Suprapubic skin (tissue), 4 donors: Measurements from ENCODE around the gene UGGT1.

ENCODE experiments used
- EP300 ChIP-seq: sonication (generic); formaldehyde crosslinking; IDR thresholded peaks from one replicate; pipeline ENCODE4 v1.6.1; 2017; ENCODE audit warnings: antibody characterized with exemption
- POLR2A ChIP-seq, 2 donors: fragments of 450-650 bp; IDR thresholded peaks; one replicate each; pipeline ENCODE4 v1.6.1; 2017; ENCODE audit warnings: antibody characterized with exemption in 2 of 2, mild to moderate bottlenecking in 2 of 2, moderate library complexity in 2 of 2
- POLR2AphosphoS5 ChIP-seq, 3 donors: sonication (generic); formaldehyde crosslinking; IDR thresholded peaks; one replicate each; pipeline ENCODE4 v1.6.1; 2017; ENCODE audit warnings: antibody characterized with exemption in 3 of 3
- TF ChIP-seq, protein P1 (sequence below), 2 donors: fragments of 200-600 bp in 1 of 2; fragments of 450-650 bp in 1 of 2; sonication (generic) in 1 of 2; IDR thresholded peaks; one replicate each; pipeline ENCODE4 v1.5.1; 2016 to 2019; ENCODE audit warnings: antibody characterized with exemption in 2 of 2, mild to moderate bottlenecking in 1 of 2, moderate library complexity in 1 of 2

DNA sequence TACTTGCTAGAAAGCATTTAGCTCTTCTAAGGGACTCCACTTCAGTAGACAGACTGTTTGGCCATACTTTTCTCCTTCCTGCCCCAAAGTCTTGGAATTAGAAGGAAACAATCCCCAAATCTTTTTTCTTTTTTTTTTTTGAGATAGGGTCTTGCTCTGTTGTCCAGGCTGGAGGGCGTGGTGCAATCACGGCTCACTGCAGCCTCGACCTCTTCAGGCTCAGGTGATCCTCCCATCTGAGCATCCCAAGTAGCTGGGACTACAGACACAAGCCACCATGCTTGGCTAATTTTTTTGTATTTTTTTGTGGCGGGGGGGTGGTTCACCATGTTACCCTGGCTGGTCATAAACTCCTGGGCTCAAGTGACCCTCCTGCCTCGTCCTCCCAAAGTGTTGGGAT lies 6.2 kb upstream of the UGGT1 start:
- TF ChIP-seq, protein P1, sequence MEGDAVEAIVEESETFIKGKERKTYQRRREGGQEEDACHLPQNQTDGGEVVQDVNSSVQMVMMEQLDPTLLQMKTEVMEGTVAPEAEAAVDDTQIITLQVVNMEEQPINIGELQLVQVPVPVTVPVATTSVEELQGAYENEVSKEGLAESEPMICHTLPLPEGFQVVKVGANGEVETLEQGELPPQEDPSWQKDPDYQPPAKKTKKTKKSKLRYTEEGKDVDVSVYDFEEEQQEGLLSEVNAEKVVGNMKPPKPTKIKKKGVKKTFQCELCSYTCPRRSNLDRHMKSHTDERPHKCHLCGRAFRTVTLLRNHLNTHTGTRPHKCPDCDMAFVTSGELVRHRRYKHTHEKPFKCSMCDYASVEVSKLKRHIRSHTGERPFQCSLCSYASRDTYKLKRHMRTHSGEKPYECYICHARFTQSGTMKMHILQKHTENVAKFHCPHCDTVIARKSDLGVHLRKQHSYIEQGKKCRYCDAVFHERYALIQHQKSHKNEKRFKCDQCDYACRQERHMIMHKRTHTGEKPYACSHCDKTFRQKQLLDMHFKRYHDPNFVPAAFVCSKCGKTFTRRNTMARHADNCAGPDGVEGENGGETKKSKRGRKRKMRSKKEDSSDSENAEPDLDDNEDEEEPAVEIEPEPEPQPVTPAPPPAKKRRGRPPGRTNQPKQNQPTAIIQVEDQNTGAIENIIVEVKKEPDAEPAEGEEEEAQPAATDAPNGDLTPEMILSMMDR (IDR thresholded peaks at IDR 0.05), result no peak
- TF ChIP-seq EP300, result no peak
- TF ChIP-seq POLR2AphosphoS5 (IDR thresholded peaks at IDR 0.05), result no peak
- no peak for TF ChIP-seq POLR2A (IDR thresholded peaks at IDR 0.05)
